ENCODE results near the gene ATP8A2.

DNA sequence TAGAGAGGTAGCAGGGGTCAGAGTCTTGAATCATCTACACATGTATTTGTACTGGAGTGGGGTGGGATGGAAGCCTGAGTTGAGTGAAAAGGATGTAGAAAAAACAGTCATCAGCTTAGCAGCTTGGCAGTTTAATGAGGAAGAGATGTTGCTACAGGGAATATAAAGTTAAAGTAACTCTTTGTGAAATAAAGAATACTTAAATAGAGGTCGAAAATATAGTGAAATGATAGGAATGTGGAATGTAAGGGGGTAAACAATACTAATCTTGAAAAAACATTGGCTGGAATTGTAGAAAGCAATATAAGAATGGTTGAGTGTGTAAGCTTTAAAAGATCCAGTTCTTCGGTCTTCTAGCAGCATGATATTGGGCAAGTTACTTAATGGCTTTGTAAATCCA is 47.7 kb upstream of the ATP8A2 start:
- TF ChIP-seq, protein P1, sequence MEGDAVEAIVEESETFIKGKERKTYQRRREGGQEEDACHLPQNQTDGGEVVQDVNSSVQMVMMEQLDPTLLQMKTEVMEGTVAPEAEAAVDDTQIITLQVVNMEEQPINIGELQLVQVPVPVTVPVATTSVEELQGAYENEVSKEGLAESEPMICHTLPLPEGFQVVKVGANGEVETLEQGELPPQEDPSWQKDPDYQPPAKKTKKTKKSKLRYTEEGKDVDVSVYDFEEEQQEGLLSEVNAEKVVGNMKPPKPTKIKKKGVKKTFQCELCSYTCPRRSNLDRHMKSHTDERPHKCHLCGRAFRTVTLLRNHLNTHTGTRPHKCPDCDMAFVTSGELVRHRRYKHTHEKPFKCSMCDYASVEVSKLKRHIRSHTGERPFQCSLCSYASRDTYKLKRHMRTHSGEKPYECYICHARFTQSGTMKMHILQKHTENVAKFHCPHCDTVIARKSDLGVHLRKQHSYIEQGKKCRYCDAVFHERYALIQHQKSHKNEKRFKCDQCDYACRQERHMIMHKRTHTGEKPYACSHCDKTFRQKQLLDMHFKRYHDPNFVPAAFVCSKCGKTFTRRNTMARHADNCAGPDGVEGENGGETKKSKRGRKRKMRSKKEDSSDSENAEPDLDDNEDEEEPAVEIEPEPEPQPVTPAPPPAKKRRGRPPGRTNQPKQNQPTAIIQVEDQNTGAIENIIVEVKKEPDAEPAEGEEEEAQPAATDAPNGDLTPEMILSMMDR (IDR thresholded peaks at IDR 0.05) = no peak
- TF ChIP-seq POLR2A (IDR thresholded peaks at IDR 0.05) = no peak

Measured in heart left ventricle (tissue), 13 donors.